Vagina (tissue), 2 donors: ENCODE data around the gene ITK. TPM values are rescaled to one million over a fixed set of nuclear protein-coding genes. Genes with fewer than 3 reads are reported as not detected.
"Not testable (repeated sequence)": the region's sequence is repeated elsewhere in the genome, so short reads cannot be mapped to it uniquely, and the experiment has no call there.

Experiments used
- DNase-seq, 2 donors: peaks; one replicate each; pipeline ENCODE4 v3.0.0-alpha.2; 2017; ENCODE audit errors: extremely low spot score in 2 of 2
- H3K27ac ChIP-seq: fragments of 200-600 bp; sonication (generic); one replicate; pipeline ENCODE4 v1.5.1; 2019
- H3K27me3 ChIP-seq: fragments of 200-600 bp; sonication (generic); one replicate; pipeline ENCODE4 v1.5.1; 2019
- H3K36me3 ChIP-seq, 2 donors: fragments of 200-600 bp; sonication (generic); one replicate each; pipeline ENCODE4 v1.5.1; 2017 to 2019
- H3K4me1 ChIP-seq: fragments of 200-600 bp; sonication (generic); one replicate; pipeline ENCODE4 v1.5.1; 2019
- H3K4me3 ChIP-seq, 2 donors: fragments of 200-600 bp; sonication (generic); 1 replicate in 1 of 2; 2 replicates in 1 of 2; pipeline ENCODE4 v1.5.1; 2016 to 2019
- H3K9me3 ChIP-seq: fragments of 200-600 bp; sonication (generic); one replicate; pipeline ENCODE4 v1.5.1; 2019
- CTCF ChIP-seq, 3 experiments: fragments of 450-650 bp in 2 of 3; fragments of 200-600 bp in 1 of 3; sonication (generic) in 1 of 3; IDR thresholded peaks; one replicate each; pipeline ENCODE4 v1.5.1; 2017 to 2019; ENCODE audit warnings: antibody characterized with exemption in 3 of 3, mild to moderate bottlenecking in 2 of 3, moderate library complexity in 2 of 3
- POLR2A ChIP-seq, 2 donors: fragments of 450-650 bp; IDR thresholded peaks; one replicate each; pipeline ENCODE4 v1.6.1; 2017; ENCODE audit warnings: antibody characterized with exemption in 2 of 2, mild to moderate bottlenecking in 2 of 2, moderate library complexity in 2 of 2
- POLR2AphosphoS5 ChIP-seq, 2 donors: sonication (generic); formaldehyde crosslinking; IDR thresholded peaks; one replicate each; pipeline ENCODE4 v1.9.0; 2017; ENCODE audit warnings: antibody characterized with exemption in 2 of 2, mild to moderate bottlenecking in 2 of 2, low read depth in 1 of 2; ENCODE audit not compliant: insufficient read depth in 1 of 2
- intact Hi-C: fragments of 100-400 bp; cut with DNase I; formaldehyde crosslinking; loops from one replicate; pipeline ENCODE4 v1.15.1; 2023
- total RNA-seq: library from RNA; depleted of rRNA; stranded (reverse); fragments of >200 nt; gene quantifications from one replicate; pipeline ENCODE4 v1.2.3, GENCODE V29; 2016

ITK gene
- total RNA-seq, 1 donor from 2014 or later, result 15.7 TPM

GRCh38 chr5:157230610-157231009, 50.0 kb downstream of the ITK start:
- Histone ChIP-seq H3K4me1 (no peaks in the 10 kb centered on the region), H3K36me3 (no peaks in the 10 kb centered on the region), H3K4me3 (no peak overlapping the region), H3K27me3 (no peaks in the 10 kb centered on the region), H3K9me3 (no peaks in the 10 kb centered on the region), H3K27ac (no peak overlapping the region)
- no peak for DNase-seq
- no peak for TF ChIP-seq POLR2AphosphoS5 (IDR thresholded peaks at IDR 0.05; ENCODE audit: insufficient read depth in 1 of 2, low read depth in 1 of 2)
- TF ChIP-seq CTCF (IDR thresholded peaks at IDR 0.05), result no peak
- TF ChIP-seq POLR2A (IDR thresholded peaks at IDR 0.05), result no peak
- intact Hi-C loops, result no loop called here

GRCh38 chr5:157232706-157233105, 52.1 kb downstream of the ITK start:
- TF ChIP-seq CTCF (IDR thresholded peaks at IDR 0.05) (no peak), POLR2A (IDR thresholded peaks at IDR 0.05) (no peak), POLR2AphosphoS5 (IDR thresholded peaks at IDR 0.05; ENCODE audit: insufficient read depth in 1 of 2, low read depth in 1 of 2) (no peak)
- Histone ChIP-seq H3K36me3 (no peaks in the 10 kb centered on the region), H3K9me3 (no peaks in the 10 kb centered on the region), H3K4me3 (no peak overlapping the region), H3K27me3 (no peaks in the 10 kb centered on the region), H3K4me1 (no peaks in the 10 kb centered on the region), H3K27ac (no peak overlapping the region)
- intact Hi-C loops, result no loop called here
- DNase-seq, result no peak

- intact Hi-C loops, result no loop called here
- no peak for DNase-seq
- no peak for TF ChIP-seq POLR2AphosphoS5 (IDR thresholded peaks at IDR 0.05; ENCODE audit: insufficient read depth in 1 of 2, low read depth in 1 of 2)
- no peak for TF ChIP-seq POLR2A (IDR thresholded peaks at IDR 0.05)
- no peak for TF ChIP-seq CTCF (IDR thresholded peaks at IDR 0.05)
- H3K36me3 ChIP-seq, result no peaks in the 10 kb centered on the region
- H3K9me3 ChIP-seq, result no peaks in the 10 kb centered on the region
- no peak overlapping the region for H3K27ac ChIP-seq
- no peaks in the 10 kb centered on the region for H3K27me3 ChIP-seq
- no peak overlapping the region for H3K4me3 ChIP-seq
- H3K4me1 ChIP-seq, result no peaks in the 10 kb centered on the region
Measured at GRCh38 chr5:157233515-157233914, 52.9 kb downstream of the ITK start.

- no peak for TF ChIP-seq CTCF (IDR thresholded peaks at IDR 0.05)
- no peak for TF ChIP-seq POLR2AphosphoS5 (IDR thresholded peaks at IDR 0.05; ENCODE audit: insufficient read depth in 1 of 2, low read depth in 1 of 2)
- H3K4me3 ChIP-seq, result no peak overlapping the region
- intact Hi-C loops, result no loop called here
- no peak overlapping the region for H3K27ac ChIP-seq
- H3K36me3 ChIP-seq, result no peaks in the 10 kb centered on the region
- no peaks in the 10 kb centered on the region for H3K9me3 ChIP-seq
- H3K4me1 ChIP-seq, result no peaks in the 10 kb centered on the region
- H3K27me3 ChIP-seq, result no peaks in the 10 kb centered on the region
- DNase-seq, result no peak
Measured at GRCh38 chr5:157236423-157236822, 55.8 kb downstream of the ITK start.

GRCh38 chr5:157241483-157241882, 60.8 kb downstream of the ITK start:
- Histone ChIP-seq H3K27ac (no peak overlapping the region), H3K9me3 (no peaks in the 10 kb centered on the region), H3K4me3 (no peak overlapping the region), H3K36me3 (no peaks in the 10 kb centered on the region), H3K27me3 (no peaks in the 10 kb centered on the region), H3K4me1 (no peaks in the 10 kb centered on the region)
- TF ChIP-seq CTCF (IDR thresholded peaks at IDR 0.05) (no peak), POLR2AphosphoS5 (IDR thresholded peaks at IDR 0.05; ENCODE audit: insufficient read depth in 1 of 2, low read depth in 1 of 2) (no peak), POLR2A (IDR thresholded peaks at IDR 0.05) (no peak)
- no peak for DNase-seq
- intact Hi-C loops, result no loop called here

GRCh38 chr5:157244704-157245103, 64.1 kb downstream of the ITK start:
- H3K9me3 ChIP-seq, H3K4me3 ChIP-seq, H3K27me3 ChIP-seq, H3K4me1 ChIP-seq, H3K27ac ChIP-seq, intact Hi-C loops, DNase-seq, H3K36me3 ChIP-seq: not testable (repeated sequence)
